ENCODE data around the gene IFNA2. TPM values are rescaled to one million over a fixed set of nuclear protein-coding genes. Genes with fewer than 3 reads are reported as not detected.

Gene IFNA2
- total RNA-seq, 1 donor from 2014 or later: not detected

GRCh38 chr9:21398955-21399489 is 13.8 kb upstream of the IFNA2 start:
- Mint-ChIP-seq H3K27ac (ENCODE audit: unreplicated experiment) (no peak overlapping the region), H3K36me3 (ENCODE audit: unreplicated experiment) (no peaks in the 10 kb centered on the region), H3K27me3 (ENCODE audit: unreplicated experiment) (no peaks in the 10 kb centered on the region), H3K9me3 (ENCODE audit: unreplicated experiment) (no peaks in the 10 kb centered on the region), H3K4me3 (ENCODE audit: unreplicated experiment) (no peak overlapping the region), H3K4me1 (ENCODE audit: low read depth, unreplicated experiment) (no peaks in the 10 kb centered on the region)
- no peak for TF ChIP-seq CTCF (IDR thresholded peaks at IDR 0.05; ENCODE audit: partially characterized antibody, unreplicated experiment)
- no peak for DNase-seq

GRCh38 chr9:21395778-21396717 is 10.8 kb upstream of the IFNA2 start:
- DNase-seq: peak; percentile 87
- TF ChIP-seq CTCF (IDR thresholded peaks at IDR 0.05; ENCODE audit: partially characterized antibody, unreplicated experiment): peak; percentile 83
- H3K9me3 Mint-ChIP-seq (ENCODE audit: unreplicated experiment): no peaks in the 10 kb centered on the region
- no peaks in the 10 kb centered on the region for H3K4me1 Mint-ChIP-seq (ENCODE audit: low read depth, unreplicated experiment)
- H3K4me3 Mint-ChIP-seq (ENCODE audit: unreplicated experiment): peak overlapping the region; percentile 91
- H3K36me3 Mint-ChIP-seq (ENCODE audit: unreplicated experiment): no peaks in the 10 kb centered on the region
- H3K27me3 Mint-ChIP-seq (ENCODE audit: unreplicated experiment): no peaks in the 10 kb centered on the region
- H3K27ac Mint-ChIP-seq (ENCODE audit: unreplicated experiment): no peak overlapping the region

- H3K4me1 Mint-ChIP-seq (ENCODE audit: low read depth, unreplicated experiment): no peaks in the 10 kb centered on the region
- TF ChIP-seq CTCF (IDR thresholded peaks at IDR 0.05; ENCODE audit: partially characterized antibody, unreplicated experiment): peak; percentile 44
- no peaks in the 10 kb centered on the region for H3K36me3 Mint-ChIP-seq (ENCODE audit: unreplicated experiment)
- H3K27me3 Mint-ChIP-seq (ENCODE audit: unreplicated experiment): no peaks in the 10 kb centered on the region
- no peak overlapping the region for H3K4me3 Mint-ChIP-seq (ENCODE audit: unreplicated experiment)
- DNase-seq: no peak
- no peak overlapping the region for H3K27ac Mint-ChIP-seq (ENCODE audit: unreplicated experiment)
- H3K9me3 Mint-ChIP-seq (ENCODE audit: unreplicated experiment): no peaks in the 10 kb centered on the region
Observed at GRCh38 chr9:21392270-21392669, 7.1 kb upstream of the IFNA2 start.

GRCh38 chr9:21383627-21384026 is 1.6 kb downstream of the IFNA2 start:
- H3K9me3 Mint-ChIP-seq (ENCODE audit: unreplicated experiment): no peaks in the 10 kb centered on the region
- DNase-seq: no peak
- H3K27me3 Mint-ChIP-seq (ENCODE audit: unreplicated experiment): no peaks in the 10 kb centered on the region
- no peaks in the 10 kb centered on the region for H3K36me3 Mint-ChIP-seq (ENCODE audit: unreplicated experiment)
- no peak overlapping the region for H3K27ac Mint-ChIP-seq (ENCODE audit: unreplicated experiment)
- H3K4me1 Mint-ChIP-seq (ENCODE audit: low read depth, unreplicated experiment): no peaks in the 10 kb centered on the region
- no peak overlapping the region for H3K4me3 Mint-ChIP-seq (ENCODE audit: unreplicated experiment)
- no peak for TF ChIP-seq CTCF (IDR thresholded peaks at IDR 0.05; ENCODE audit: partially characterized antibody, unreplicated experiment)

All from glutamatergic neuron (in vitro differentiated cells).